ENCODE measurements around the gene KDM4E. TPM values are rescaled to one million over a fixed set of nuclear protein-coding genes. Genes with fewer than 3 reads are reported as not detected.
"Not testable (repeated sequence)": the region's sequence is repeated elsewhere in the genome, so short reads cannot be mapped to it uniquely, and the experiment has no call there.

KDM4E gene
- total RNA-seq, 4 donors from 2014 or later = not detected

GRCh38 chr11:94998285-94998684 lies 26.8 kb upstream of the KDM4E start:
- no peaks in the 10 kb centered on the region for H3K36me3 ChIP-seq
- no peak for DNase-seq
- no peaks in the 10 kb centered on the region for H3K4me1 ChIP-seq
- TF ChIP-seq POLR2A (IDR thresholded peaks at IDR 0.05) (no peak), CTCF (IDR thresholded peaks at IDR 0.05) (no peak)
- H3K27ac ChIP-seq = no peak overlapping the region
- no peaks in the 10 kb centered on the region for H3K27me3 ChIP-seq
- H3K9me3 ChIP-seq = no peaks in the 10 kb centered on the region
- H3K4me3 ChIP-seq = no peak overlapping the region

GRCh38 chr11:95003716-95004115 lies 21.3 kb upstream of the KDM4E start:
- DNase-seq = no peak
- Histone ChIP-seq H3K9me3 (no peaks in the 10 kb centered on the region), H3K36me3 (no peaks in the 10 kb centered on the region), H3K27me3 (no peaks in the 10 kb centered on the region), H3K4me1 (no peaks in the 10 kb centered on the region), H3K4me3 (no peak overlapping the region), H3K27ac (no peak overlapping the region)
- TF ChIP-seq CTCF (IDR thresholded peaks at IDR 0.05) = no peak
- no peak for TF ChIP-seq POLR2A (IDR thresholded peaks at IDR 0.05)

GRCh38 chr11:95005642-95006041 lies 19.4 kb upstream of the KDM4E start:
- H3K9me3 ChIP-seq = no peaks in the 10 kb centered on the region
- H3K4me3 ChIP-seq = no peak overlapping the region
- H3K27ac ChIP-seq = no peak overlapping the region
- H3K4me1 ChIP-seq = no peaks in the 10 kb centered on the region
- TF ChIP-seq CTCF (IDR thresholded peaks at IDR 0.05) (no peak), POLR2A (IDR thresholded peaks at IDR 0.05) (no peak)
- no peak for DNase-seq
- H3K27me3 ChIP-seq = no peaks in the 10 kb centered on the region
- no peaks in the 10 kb centered on the region for H3K36me3 ChIP-seq

- no peaks in the 10 kb centered on the region for H3K27me3 ChIP-seq
- H3K4me3 ChIP-seq = no peak overlapping the region
- H3K4me1 ChIP-seq = no peaks in the 10 kb centered on the region
- H3K9me3 ChIP-seq = no peaks in the 10 kb centered on the region
- no peaks in the 10 kb centered on the region for H3K36me3 ChIP-seq
- no peak overlapping the region for H3K27ac ChIP-seq
- DNase-seq = no peak
- TF ChIP-seq CTCF (IDR thresholded peaks at IDR 0.05) = no peak
- TF ChIP-seq POLR2A (IDR thresholded peaks at IDR 0.05) = no peak
Observed at GRCh38 chr11:95011376-95011775, 13.7 kb upstream of the KDM4E start.

- Histone ChIP-seq H3K4me3 (no peak overlapping the region), H3K27ac (no peak overlapping the region), H3K36me3 (no peaks in the 10 kb centered on the region), H3K4me1 (no peaks in the 10 kb centered on the region), H3K9me3 (no peaks in the 10 kb centered on the region), H3K27me3 (no peaks in the 10 kb centered on the region)
- TF ChIP-seq POLR2A (IDR thresholded peaks at IDR 0.05) (no peak), CTCF (IDR thresholded peaks at IDR 0.05) (no peak)
- DNase-seq = no peak
Observed at GRCh38 chr11:95014184-95014821, 10.8 kb upstream of the KDM4E start.

GRCh38 chr11:95016139-95016538 lies 8.9 kb upstream of the KDM4E start:
- Histone ChIP-seq H3K4me1 (no peaks in the 10 kb centered on the region), H3K27ac (no peak overlapping the region), H3K4me3 (no peak overlapping the region), H3K36me3 (no peaks in the 10 kb centered on the region), H3K9me3 (no peaks in the 10 kb centered on the region), H3K27me3 (no peaks in the 10 kb centered on the region)
- no peak for DNase-seq
- no peak for TF ChIP-seq POLR2A (IDR thresholded peaks at IDR 0.05)
- no peak for TF ChIP-seq CTCF (IDR thresholded peaks at IDR 0.05)

GRCh38 chr11:95021468-95021867 lies 3.6 kb upstream of the KDM4E start:
- H3K27me3 ChIP-seq, H3K4me3 ChIP-seq, H3K9me3 ChIP-seq, H3K4me1 ChIP-seq, DNase-seq, H3K36me3 ChIP-seq, H3K27ac ChIP-seq: not testable (repeated sequence)

- H3K4me1 ChIP-seq, H3K27ac ChIP-seq, DNase-seq, H3K9me3 ChIP-seq, H3K4me3 ChIP-seq, H3K27me3 ChIP-seq, H3K36me3 ChIP-seq: not testable (repeated sequence)
Observed at GRCh38 chr11:95025594-95025993, 536 bp downstream of the KDM4E start.
